ENCODE data around the gene CD164L2. TPM values are rescaled to one million over a fixed set of nuclear protein-coding genes. Genes with fewer than 3 reads are reported as not detected.

The CD164L2 gene
- total and polyA plus RNA-seq, 4 donors = not detected

GRCh38 chr1:27342778-27343638 is 40.1 kb downstream of the CD164L2 start:
- Histone ChIP-seq H3K4me1 (ENCODE audit: control insufficient read depth in 1 of 2, insufficient read depth in 2 of 2, low read length in 2 of 2) (no peaks in the 10 kb centered on the region), H3K27ac (ENCODE audit: low read depth in 1 of 2, low read length in 2 of 2) (no peak overlapping the region), H3K9me3 (ENCODE audit: control insufficient read depth, low read length) (no peaks in the 10 kb centered on the region), H3K27me3 (ENCODE audit: control insufficient read depth in 1 of 2, insufficient read depth in 2 of 2, low read length in 1 of 2) (no peaks in the 10 kb centered on the region), H3K36me3 (ENCODE audit: control insufficient read depth in 1 of 2, insufficient read depth in 2 of 2, low read length in 1 of 2) (no peaks in the 10 kb centered on the region), H3K4me3 (ENCODE audit: low read length in 2 of 2) (no peak overlapping the region)
- DNase-seq (no peak), ATAC-seq (ENCODE audit: low FRiP score) (peak; percentile 46)
- WGBS, 2 donors = 69 to 71% methylated on average over 30 to 31 of the region's 31 CpGs
- intact Hi-C loops (cut with DNase I) = no loop called here

- 81 to 87% methylated on average over 8 of the region's 8 CpGs for WGBS, 2 donors
- ATAC-seq (ENCODE audit: low FRiP score) = no peak
- intact Hi-C loops (cut with DNase I) = no loop called here
These were observed 40.7 kb downstream of the CD164L2 start for GRCh38 chr1:27342391-27342777.

GRCh38 chr1:27341525-27342252 is 41.4 kb downstream of the CD164L2 start, which contains the start of gene SYTL1:
SYTL1 (plus strand) TSS chr1:27342022; CDS start chr1:27345335, 3,313 bp downstream.
- Histone ChIP-seq H3K9me3 (ENCODE audit: control insufficient read depth, low read length) (no peaks in the 10 kb centered on the region), H3K4me3 (ENCODE audit: low read length in 2 of 2) (no peak within 1 kb of the TSS), H3K27ac (ENCODE audit: low read depth in 1 of 2, low read length in 2 of 2) (no peak within 1 kb of the TSS), H3K27me3 (ENCODE audit: control insufficient read depth in 1 of 2, insufficient read depth in 2 of 2, low read length in 1 of 2) (no peaks in the 10 kb centered on the region), H3K4me1 (ENCODE audit: control insufficient read depth in 1 of 2, insufficient read depth in 2 of 2, low read length in 2 of 2) (no peaks in the 10 kb centered on the region), H3K36me3 (ENCODE audit: control insufficient read depth in 1 of 2, insufficient read depth in 2 of 2, low read length in 1 of 2) (no peaks in the 10 kb centered on the region)
- intact Hi-C loops (cut with DNase I) = no loop called here
- no peak for DNase-seq
- 40% methylated on average over 22 of the region's 22 CpGs for WGBS, 2 donors
- no peak for ATAC-seq (ENCODE audit: low FRiP score)

More at GRCh38 chr1:27342391-27342777, 40.7 kb downstream of the CD164L2 start:
- no peaks in the 10 kb centered on the region for H3K36me3 ChIP-seq (ENCODE audit: control insufficient read depth in 1 of 2, insufficient read depth in 2 of 2, low read length in 1 of 2)
- no peak overlapping the region for H3K27ac ChIP-seq (ENCODE audit: low read depth in 1 of 2, low read length in 2 of 2)
- no peak for DNase-seq
- H3K4me1 ChIP-seq (ENCODE audit: control insufficient read depth in 1 of 2, insufficient read depth in 2 of 2, low read length in 2 of 2) = no peaks in the 10 kb centered on the region
- no peak overlapping the region for H3K4me3 ChIP-seq (ENCODE audit: low read length in 2 of 2)
- no peaks in the 10 kb centered on the region for H3K9me3 ChIP-seq (ENCODE audit: control insufficient read depth, low read length)
- no peaks in the 10 kb centered on the region for H3K27me3 ChIP-seq (ENCODE audit: control insufficient read depth in 1 of 2, insufficient read depth in 2 of 2, low read length in 1 of 2)

GRCh38 chr1:27339213-27339612 is 43.9 kb downstream of the CD164L2 start:
- Histone ChIP-seq H3K4me1 (ENCODE audit: control insufficient read depth in 1 of 2, insufficient read depth in 2 of 2, low read length in 2 of 2) (no peaks in the 10 kb centered on the region), H3K27ac (ENCODE audit: low read depth in 1 of 2, low read length in 2 of 2) (no peak overlapping the region), H3K36me3 (ENCODE audit: control insufficient read depth in 1 of 2, insufficient read depth in 2 of 2, low read length in 1 of 2) (peaks cover 0 to 8% of the 10 kb centered on the region in 2 donors), H3K27me3 (ENCODE audit: control insufficient read depth in 1 of 2, insufficient read depth in 2 of 2, low read length in 1 of 2) (no peaks in the 10 kb centered on the region), H3K4me3 (ENCODE audit: low read length in 2 of 2) (no peak overlapping the region), H3K9me3 (ENCODE audit: control insufficient read depth, low read length) (no peaks in the 10 kb centered on the region)
- intact Hi-C loops (cut with DNase I) = no loop called here
- DNase-seq (no peak), ATAC-seq (ENCODE audit: low FRiP score) (no peak)
- 60 to 63% methylated on average over 5 of the region's 5 CpGs for WGBS, 2 donors

- Histone ChIP-seq H3K27ac (ENCODE audit: low read depth in 1 of 2, low read length in 2 of 2) (no peak overlapping the region), H3K27me3 (ENCODE audit: control insufficient read depth in 1 of 2, insufficient read depth in 2 of 2, low read length in 1 of 2) (no peaks in the 10 kb centered on the region), H3K36me3 (ENCODE audit: control insufficient read depth in 1 of 2, insufficient read depth in 2 of 2, low read length in 1 of 2) (peaks cover 0 to 12% of the 10 kb centered on the region in 2 donors), H3K9me3 (ENCODE audit: control insufficient read depth, low read length) (no peaks in the 10 kb centered on the region), H3K4me3 (ENCODE audit: low read length in 2 of 2) (no peak overlapping the region), H3K4me1 (ENCODE audit: control insufficient read depth in 1 of 2, insufficient read depth in 2 of 2, low read length in 2 of 2) (no peaks in the 10 kb centered on the region)
- no peak for ATAC-seq (ENCODE audit: low FRiP score)
- no peak for DNase-seq
- intact Hi-C loops (cut with DNase I) = no loop called here
- WGBS, 2 donors = 88 to 90% methylated on average over 6 of the region's 6 CpGs
These were observed 44.4 kb downstream of the CD164L2 start for GRCh38 chr1:27338751-27339150.

- 93 to 95% methylated on average over 5 of the region's 5 CpGs for WGBS, 2 donors
- no peak overlapping the region for H3K27ac ChIP-seq (ENCODE audit: low read depth in 1 of 2, low read length in 2 of 2)
- H3K9me3 ChIP-seq (ENCODE audit: control insufficient read depth, low read length) = no peaks in the 10 kb centered on the region
- peaks cover 0 to 15% of the 10 kb centered on the region in 2 donors for H3K36me3 ChIP-seq (ENCODE audit: control insufficient read depth in 1 of 2, insufficient read depth in 2 of 2, low read length in 1 of 2)
- DNase-seq = no peak
- H3K4me1 ChIP-seq (ENCODE audit: control insufficient read depth in 1 of 2, insufficient read depth in 2 of 2, low read length in 2 of 2) = no peaks in the 10 kb centered on the region
- intact Hi-C loops (cut with DNase I) = no loop called here
- no peak overlapping the region for H3K4me3 ChIP-seq (ENCODE audit: low read length in 2 of 2)
- ATAC-seq (ENCODE audit: low FRiP score) = no peak
- H3K27me3 ChIP-seq (ENCODE audit: control insufficient read depth in 1 of 2, insufficient read depth in 2 of 2, low read length in 1 of 2) = no peaks in the 10 kb centered on the region
These were observed 46.4 kb downstream of the CD164L2 start for GRCh38 chr1:27336756-27337155.

GRCh38 chr1:27335506-27336422 is 47.4 kb downstream of the CD164L2 start:
- H3K9me3 ChIP-seq (ENCODE audit: control insufficient read depth, low read length) = no peaks in the 10 kb centered on the region
- WGBS, 2 donors = 87 to 90% methylated on average over 17 of the region's 17 CpGs
- H3K36me3 ChIP-seq (ENCODE audit: control insufficient read depth in 1 of 2, insufficient read depth in 2 of 2, low read length in 1 of 2) = peaks cover 0 to 15% of the 10 kb centered on the region in 2 donors
- DNase-seq (no peak), ATAC-seq (ENCODE audit: low FRiP score) (no peak)
- no peak overlapping the region for H3K4me3 ChIP-seq (ENCODE audit: low read length in 2 of 2)
- intact Hi-C loops (cut with DNase I) = no loop called here
- H3K27me3 ChIP-seq (ENCODE audit: control insufficient read depth in 1 of 2, insufficient read depth in 2 of 2, low read length in 1 of 2) = no peaks in the 10 kb centered on the region
- no peak overlapping the region for H3K27ac ChIP-seq (ENCODE audit: low read depth in 1 of 2, low read length in 2 of 2)
- no peaks in the 10 kb centered on the region for H3K4me1 ChIP-seq (ENCODE audit: control insufficient read depth in 1 of 2, insufficient read depth in 2 of 2, low read length in 2 of 2)

GRCh38 chr1:27333717-27334279 is 49.3 kb downstream of the CD164L2 start:
- 90 to 91% methylated on average over 17 of the region's 17 CpGs for WGBS, 2 donors
- H3K9me3 ChIP-seq (ENCODE audit: control insufficient read depth, low read length) = no peaks in the 10 kb centered on the region
- no peak overlapping the region for H3K4me3 ChIP-seq (ENCODE audit: low read length in 2 of 2)
- intact Hi-C loops (cut with DNase I) = no loop called here
- ATAC-seq (ENCODE audit: low FRiP score) (no peak), DNase-seq (no peak)
- no peaks in the 10 kb centered on the region for H3K4me1 ChIP-seq (ENCODE audit: control insufficient read depth in 1 of 2, insufficient read depth in 2 of 2, low read length in 2 of 2)
- no peaks in the 10 kb centered on the region for H3K27me3 ChIP-seq (ENCODE audit: control insufficient read depth in 1 of 2, insufficient read depth in 2 of 2, low read length in 1 of 2)
- H3K27ac ChIP-seq (ENCODE audit: low read depth in 1 of 2, low read length in 2 of 2) = no peak overlapping the region
- peaks cover 0 to 15% of the 10 kb centered on the region in 2 donors for H3K36me3 ChIP-seq (ENCODE audit: control insufficient read depth in 1 of 2, insufficient read depth in 2 of 2, low read length in 1 of 2)
